Caco-2 (cell line): Measurements from ENCODE around the gene DIAPH3. TPM values are rescaled to one million over a fixed set of nuclear protein-coding genes. Genes with fewer than 3 reads are reported as not detected.
A peak's percentile ranks its signal among the peaks of the same experiment; 100 is the strongest.

Source experiments
- BruUV-seq: library from RNA; stranded (reverse); fragments of 400-500 nt; replicated peaks from 2 replicates; lab custom pipeline; 2021; lab: Mats Ljungman, UMichigan
- CTCF ChIA-PET: fragments of 300-600 bp; sonication (Branson Sonifier 250); formaldehyde crosslinking; loops from one replicate; lab custom pipeline; 2022; ENCODE audit warnings: antibody characterized with exemption; lab: Charles Lee
- POLR2A ChIA-PET: fragments of 300-600 bp; sonication (Branson Sonifier 250); formaldehyde crosslinking; loops from one replicate; lab custom pipeline; 2022; ENCODE audit warnings: antibody characterized with exemption; lab: Charles Lee
- DNase-seq, 2 experiments: peaks; one replicate each; pipeline versions ENCODE4 v3.0.0 to v3.0.0-alpha.2; 2020 to 2022
- H3K27me3 ChIP-seq: replicated peaks from 2 replicates; pipeline ENCODE4 v1.6.0; 2011; ENCODE audit warnings: low read length; ENCODE audit not compliant: control insufficient read depth, insufficient read depth
- H3K36me3 ChIP-seq: 2 replicates; pipeline ENCODE4 v1.5.1; 2011; ENCODE audit warnings: low read length; ENCODE audit not compliant: control insufficient read depth, insufficient read depth
- H3K4me1 ChIP-seq: fragments of 250-450 bp; sonication (Bioruptor Pico); 2 replicates; pipeline ENCODE4 v1.5.1; 2020; ENCODE audit warnings: mild to moderate bottlenecking
- H3K4me3 ChIP-seq: 2 replicates; pipeline ENCODE4 v1.5.1; 2011; ENCODE audit warnings: low read depth, mild to moderate bottlenecking, control low read depth, low read length
- H3K9me3 ChIP-seq: fragments of 250-450 bp; sonication (Bioruptor Pico); 2 replicates; pipeline ENCODE4 v1.5.1; 2020; ENCODE audit warnings: mild to moderate bottlenecking, moderate library complexity
- H3K27ac Mint-ChIP-seq: one replicate; pipeline ENCODE4 v1.8.0; 2022; ENCODE audit warnings: mixed read lengths; ENCODE audit not compliant: unreplicated experiment
- H3K27me3 Mint-ChIP-seq: one replicate; pipeline ENCODE4 v1.8.0; 2022; ENCODE audit warnings: mixed read lengths; ENCODE audit not compliant: insufficient read depth, unreplicated experiment
- H3K36me3 Mint-ChIP-seq: one replicate; pipeline ENCODE4 v1.8.0; 2022; ENCODE audit warnings: mild to moderate bottlenecking, mixed read lengths; ENCODE audit not compliant: insufficient read depth, unreplicated experiment
- H3K4me1 Mint-ChIP-seq: one replicate; pipeline ENCODE4 v1.8.0; 2022; ENCODE audit warnings: low read depth, mixed read lengths; ENCODE audit not compliant: unreplicated experiment
- H3K4me3 Mint-ChIP-seq: one replicate; pipeline ENCODE4 v1.8.0; 2022; ENCODE audit warnings: mild to moderate bottlenecking, moderate library complexity, mixed read lengths; ENCODE audit not compliant: unreplicated experiment
- H3K9me3 Mint-ChIP-seq: one replicate; pipeline ENCODE4 v1.8.0; 2022; ENCODE audit warnings: mixed read lengths; ENCODE audit not compliant: unreplicated experiment
- intact Hi-C: fragments of 100-400 bp; cut with micrococcal nuclease; formaldehyde crosslinking; loops from one replicate; pipeline ENCODE4 v1.10.0; 2022; ENCODE audit not compliant: unreplicated experiment
- total RNA-seq: library from RNA; stranded (reverse); gene quantifications from 2 replicates; pipeline ENCODE4 v1.2.3, GENCODE V29; 2022
- TF ChIP-seq, protein P1 (sequence below), 2 experiments: fragments of 200-600 bp in 1 of 2; IDR thresholded peaks; 1 replicate in 1 of 2; 2 replicates in 1 of 2; pipeline versions ENCODE4 v1.5.1 to v1.8.0; 2011 to 2022; ENCODE audit warnings: antibody characterized with exemption in 1 of 2, control low read depth in 1 of 2, inconsistent platforms in 1 of 2, low read depth in 1 of 2, low read length in 1 of 2, mild to moderate bottlenecking in 1 of 2, moderate library complexity in 1 of 2; ENCODE audit not compliant: insufficient read depth in 1 of 2, severe bottlenecking in 1 of 2, unreplicated experiment in 1 of 2

Gene DIAPH3
- total RNA-seq, 1 experiment from 2014 or later: 60.6 TPM

DNA sequence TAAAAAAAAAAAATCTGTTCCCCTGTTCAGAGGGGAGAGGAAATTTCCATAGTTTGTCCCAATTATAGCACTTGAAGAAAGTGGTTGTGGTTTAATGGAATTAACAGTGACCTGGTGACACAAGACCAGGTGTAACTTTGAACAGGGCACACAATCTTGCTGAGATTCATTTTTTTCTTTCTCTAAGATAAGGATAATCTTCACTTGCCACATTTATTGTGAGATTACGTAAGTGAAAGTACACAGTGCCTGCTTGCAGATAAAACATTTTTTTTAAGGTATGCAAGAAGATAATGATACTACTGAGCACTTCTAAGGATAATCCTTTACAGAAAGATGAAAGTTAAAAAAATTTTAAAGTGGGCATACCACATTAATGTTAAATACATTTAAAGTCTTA lies 448.1 kb downstream of the DIAPH3 start:
- ChIA-PET POLR2A (no interaction called here), CTCF (no interaction called here)
- no peak overlapping the region for H3K4me3 ChIP-seq
- peak overlapping the region; percentile 72 for H3K27ac Mint-ChIP-seq
- no peak overlapping the region for H3K4me3 Mint-ChIP-seq
- TF ChIP-seq, protein P1, sequence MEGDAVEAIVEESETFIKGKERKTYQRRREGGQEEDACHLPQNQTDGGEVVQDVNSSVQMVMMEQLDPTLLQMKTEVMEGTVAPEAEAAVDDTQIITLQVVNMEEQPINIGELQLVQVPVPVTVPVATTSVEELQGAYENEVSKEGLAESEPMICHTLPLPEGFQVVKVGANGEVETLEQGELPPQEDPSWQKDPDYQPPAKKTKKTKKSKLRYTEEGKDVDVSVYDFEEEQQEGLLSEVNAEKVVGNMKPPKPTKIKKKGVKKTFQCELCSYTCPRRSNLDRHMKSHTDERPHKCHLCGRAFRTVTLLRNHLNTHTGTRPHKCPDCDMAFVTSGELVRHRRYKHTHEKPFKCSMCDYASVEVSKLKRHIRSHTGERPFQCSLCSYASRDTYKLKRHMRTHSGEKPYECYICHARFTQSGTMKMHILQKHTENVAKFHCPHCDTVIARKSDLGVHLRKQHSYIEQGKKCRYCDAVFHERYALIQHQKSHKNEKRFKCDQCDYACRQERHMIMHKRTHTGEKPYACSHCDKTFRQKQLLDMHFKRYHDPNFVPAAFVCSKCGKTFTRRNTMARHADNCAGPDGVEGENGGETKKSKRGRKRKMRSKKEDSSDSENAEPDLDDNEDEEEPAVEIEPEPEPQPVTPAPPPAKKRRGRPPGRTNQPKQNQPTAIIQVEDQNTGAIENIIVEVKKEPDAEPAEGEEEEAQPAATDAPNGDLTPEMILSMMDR (IDR thresholded peaks at IDR 0.05; ENCODE audit: insufficient read depth in 1 of 2, low read depth in 1 of 2, low read length in 1 of 2, severe bottlenecking in 1 of 2, unreplicated experiment in 1 of 2): no peak
- H3K4me1 Mint-ChIP-seq: peaks cover 13% of the 10 kb centered on the region
- intact Hi-C loops: loop anchor here (1.0 kb wide), 5 partner anchors 14 to 122 kb away; no protein-coding TSS in a partner anchor
- peaks cover 12% of the 10 kb centered on the region for H3K36me3 Mint-ChIP-seq
- H3K27me3 Mint-ChIP-seq: no peaks in the 10 kb centered on the region
- no peaks in the 10 kb centered on the region for H3K9me3 Mint-ChIP-seq
- H3K27me3 ChIP-seq: no peaks in the 10 kb centered on the region
- DNase-seq: peak in 1 of 2 experiments; percentile 60
- no peaks in the 10 kb centered on the region for H3K36me3 ChIP-seq
- no TSS peak for BruUV-seq
- peaks cover 82% of the 10 kb centered on the region for H3K4me1 ChIP-seq
- no peaks in the 10 kb centered on the region for H3K9me3 ChIP-seq

- no peaks in the 10 kb centered on the region for H3K27me3 Mint-ChIP-seq
These were observed 452.6 kb downstream of the DIAPH3 start for GRCh38 chr13:59710996-59711701.

GRCh38 chr13:59710416-59710815 lies 453.3 kb downstream of the DIAPH3 start:
- H3K27me3 ChIP-seq: no peaks in the 10 kb centered on the region
- DNase-seq: no peak
- BruUV-seq: no TSS peak
- H3K9me3 ChIP-seq: no peaks in the 10 kb centered on the region
- H3K36me3 ChIP-seq: no peaks in the 10 kb centered on the region; the same call in 1 of the 2 replicates
- ChIA-PET CTCF (no interaction called here), POLR2A (no interaction called here)
- Mint-ChIP-seq H3K9me3 (no peaks in the 10 kb centered on the region), H3K27ac (no peak overlapping the region), H3K4me3 (no peak overlapping the region), H3K27me3 (no peaks in the 10 kb centered on the region), H3K36me3 (peaks cover under 1% of the 10 kb centered on the region), H3K4me1 (peaks cover 21% of the 10 kb centered on the region)
- peaks cover 61% of the 10 kb centered on the region for H3K4me1 ChIP-seq
- intact Hi-C loops: no loop called here
- TF ChIP-seq, protein P1 (IDR thresholded peaks at IDR 0.05; ENCODE audit: insufficient read depth in 1 of 2, low read depth in 1 of 2, low read length in 1 of 2, severe bottlenecking in 1 of 2, unreplicated experiment in 1 of 2): no peak
- no peak overlapping the region for H3K4me3 ChIP-seq

More at GRCh38 chr13:59710996-59711701, 452.6 kb downstream of the DIAPH3 start:
- peaks cover 24% of the 10 kb centered on the region for H3K4me1 Mint-ChIP-seq
- Histone ChIP-seq H3K36me3 (no peaks in the 10 kb centered on the region; the same call in 1 of the 2 replicates), H3K9me3 (no peaks in the 10 kb centered on the region), H3K27me3 (no peaks in the 10 kb centered on the region), H3K4me1 (peaks cover 69% of the 10 kb centered on the region), H3K4me3 (no peak overlapping the region)
- no peak overlapping the region for H3K27ac Mint-ChIP-seq
- H3K9me3 Mint-ChIP-seq: no peaks in the 10 kb centered on the region
- peaks cover 4% of the 10 kb centered on the region for H3K36me3 Mint-ChIP-seq
- DNase-seq: no peak
- ChIA-PET CTCF (no interaction called here), POLR2A (no interaction called here)
- intact Hi-C loops: no loop called here
- TF ChIP-seq, protein P1 (IDR thresholded peaks at IDR 0.05; ENCODE audit: insufficient read depth in 1 of 2, low read depth in 1 of 2, low read length in 1 of 2, severe bottlenecking in 1 of 2, unreplicated experiment in 1 of 2): no peak
- BruUV-seq: no TSS peak
- no peak overlapping the region for H3K4me3 Mint-ChIP-seq
